ENCODE measurements around the gene TSPEAR. TPM values are rescaled to one million over a fixed set of nuclear protein-coding genes. Genes with fewer than 3 reads are reported as not detected.

Gene TSPEAR
- total RNA-seq, 2 experiments from 2014 or later, result not detected

GRCh38 chr21:44467859-44468195, 243.5 kb downstream of the TSPEAR start:
- ChIA-PET POLR2A (no interaction called here), CTCF (no interaction called here)

GRCh38 chr21:44466996-44467858, 244.1 kb downstream of the TSPEAR start:
- ChIA-PET POLR2A (no interaction called here), CTCF (no interaction called here)

GRCh38 chr21:44466351-44466954, 244.9 kb downstream of the TSPEAR start:
- ChIA-PET CTCF (no interaction called here), POLR2A (no interaction called here)

GRCh38 chr21:44464351-44464750, 247.0 kb downstream of the TSPEAR start:
- CTCF ChIA-PET, result no interaction called here
- POLR2A ChIA-PET, result no interaction called here

GRCh38 chr21:44463724-44464123, 247.6 kb downstream of the TSPEAR start:
- ChIA-PET CTCF (no interaction called here), POLR2A (no interaction called here)

- POLR2A ChIA-PET, result no interaction called here
- CTCF ChIA-PET, result no interaction called here
These were observed 248.6 kb downstream of the TSPEAR start for GRCh38 chr21:44462834-44463200.

GRCh38 chr21:44462086-44462833, 249.1 kb downstream of the TSPEAR start:
- CTCF ChIA-PET, result no interaction called here
- POLR2A ChIA-PET, result no interaction called here

- CTCF ChIA-PET, result no interaction called here
- POLR2A ChIA-PET, result no interaction called here
These were observed 249.8 kb downstream of the TSPEAR start for GRCh38 chr21:44461464-44462001.

- POLR2A ChIA-PET, result no interaction called here
These were observed 250.4 kb downstream of the TSPEAR start for GRCh38 chr21:44461005-44461404.

GRCh38 chr21:44460441-44460755, 251.0 kb downstream of the TSPEAR start:
- POLR2A ChIA-PET, result no interaction called here
- CTCF ChIA-PET, result no interaction called here

More at GRCh38 chr21:44461005-44461404, 250.4 kb downstream of the TSPEAR start:
- CTCF ChIA-PET, result no interaction called here

GRCh38 chr21:44459712-44460440, 251.5 kb downstream of the TSPEAR start:
- POLR2A ChIA-PET, result no interaction called here
- CTCF ChIA-PET, result no interaction called here

- ChIA-PET POLR2A (no interaction called here), CTCF (no interaction called here)
These were observed 252.2 kb downstream of the TSPEAR start for GRCh38 chr21:44458971-44459711.

- POLR2A ChIA-PET, result no interaction called here
- CTCF ChIA-PET, result interaction anchor here (1.1 to 1.6 kb wide), 2 partner anchors 31 to 153 kb away, joined by 3 read pairs; no protein-coding TSS in a partner anchor
These were observed 254.2 kb downstream of the TSPEAR start for GRCh38 chr21:44456915-44457736.

GRCh38 chr21:44456214-44456914, 255.0 kb downstream of the TSPEAR start:
- ChIA-PET POLR2A (no interaction called here), CTCF (interaction anchor here (0.9 to 1.5 kb wide), 3 partner anchors 31 to 118 kb away, joined by 3 to 5 read pairs (median 3); partner anchors contain the start of genes CFAP410 and TRPM2)

GRCh38 chr21:44455524-44456213, 255.7 kb downstream of the TSPEAR start:
- ChIA-PET CTCF (interaction anchor here (0.9 to 1.5 kb wide), 2 partner anchors 102 to 117 kb away, joined by 3 to 5 read pairs; partner anchors contain the start of genes CFAP410 and TRPM2), POLR2A (no interaction called here)

GRCh38 chr21:44454747-44455523, 256.4 kb downstream of the TSPEAR start, which contains the start of gene LRRC3:
Gene LRRC3 (plus strand): TSS chr21:44455510. CDS start chr21:44456645, 1,135 bp downstream.
- POLR2A ChIA-PET, result interaction anchor here (0.9 kb wide), 1 partner anchor 114 kb away, joined by 3 read pairs; no protein-coding TSS in a partner anchor
- CTCF ChIA-PET, result interaction anchor here (1.5 kb wide), 1 partner anchor 116 kb away, joined by 5 read pairs; the partner anchor contains the start of gene CFAP410

All from activated CD8-positive, alpha-beta memory T cell treated with anti-CD3 and anti-CD28 coated beads for 36 hours (primary cell).